ENCODE results near the gene CRYBA1. TPM values are rescaled to one million over a fixed set of nuclear protein-coding genes. Genes with fewer than 3 reads are reported as not detected.
"Not testable (repeated sequence)": the region's sequence is repeated elsewhere in the genome, so short reads cannot be mapped to it uniquely, and the experiment has no call there.

Gene CRYBA1
- total RNA-seq, 4 donors from 2014 or later, result not detected

GRCh38 chr17:29225396-29225795, 21.3 kb upstream of the CRYBA1 start:
- in situ Hi-C loops (cut with MboI; ENCODE audit: low pct_ligation_motif_present in 1 of 4, low pct_unique_long_range_greater_than_20kb in 1 of 4, low sequenced_read_pairs in 3 of 4) (loop anchor here in 1 of 4 donors (25.0 kb wide), 1 partner anchor 213 kb away; the partner anchor contains the start of gene SEZ6), intact Hi-C loops (cut with DNase I; ENCODE audit: low total_unique reads) (no loop called here)
- Histone ChIP-seq H3K27me3 (no peaks in the 10 kb centered on the region), H3K9me3 (no peaks in the 10 kb centered on the region), H3K4me1 (no peaks in the 10 kb centered on the region), H3K4me3 (no peak overlapping the region), H3K36me3 (no peaks in the 10 kb centered on the region), H3K27ac (no peak overlapping the region)
- DNase-seq, result no peak
- TF ChIP-seq EP300 (IDR thresholded peaks at IDR 0.05; ENCODE audit: low read depth), result no peak

- H3K9me3 ChIP-seq, result no peaks in the 10 kb centered on the region
- H3K4me1 ChIP-seq, result no peaks in the 10 kb centered on the region
- DNase-seq, result no peak
- 80% methylated on average over 1 of the region's 1 CpG for WGBS, 2 donors (ENCODE audit: low coverage in 1 of 2)
- H3K36me3 ChIP-seq, result no peaks in the 10 kb centered on the region
- intact Hi-C loops (cut with DNase I; ENCODE audit: low total_unique reads), result no loop called here
- TF ChIP-seq POLR2A (IDR thresholded peaks at IDR 0.05), result no peak
- TF ChIP-seq POLR2AphosphoS5 (IDR thresholded peaks at IDR 0.05), result no peak
- no peak for TF ChIP-seq EP300 (IDR thresholded peaks at IDR 0.05; ENCODE audit: low read depth)
- TF ChIP-seq CTCF (IDR thresholded peaks at IDR 0.05), result no peak
- no peak overlapping the region for H3K4me3 ChIP-seq
- H3K27me3 ChIP-seq, result no peaks in the 10 kb centered on the region
- H3K27ac ChIP-seq, result no peak overlapping the region
- in situ Hi-C loops (cut with MboI; ENCODE audit: low pct_ligation_motif_present in 1 of 4, low pct_unique_long_range_greater_than_20kb in 1 of 4, low sequenced_read_pairs in 3 of 4), result loop anchor here in 1 of 4 donors (25.0 kb wide), 1 partner anchor 221 kb away; the partner anchor contains the start of gene SEZ6
These were observed 13.4 kb upstream of the CRYBA1 start for GRCh38 chr17:29233301-29233700.

- 93 to 97% methylated on average over 5 to 7 of the region's 7 CpGs for WGBS, 2 donors (ENCODE audit: low coverage in 1 of 2)
These were observed 11.7 kb upstream of the CRYBA1 start for GRCh38 chr17:29234972-29235371.

GRCh38 chr17:29235904-29236303, 10.8 kb upstream of the CRYBA1 start:
- Histone ChIP-seq H3K27me3 (no peaks in the 10 kb centered on the region), H3K27ac (no peak overlapping the region), H3K4me3 (no peak overlapping the region), H3K9me3 (no peaks in the 10 kb centered on the region), H3K36me3 (no peaks in the 10 kb centered on the region), H3K4me1 (peaks cover 0 to 2% (median 0%) of the 10 kb centered on the region in 4 donors)
- in situ Hi-C loops (cut with MboI; ENCODE audit: low pct_ligation_motif_present in 1 of 4, low pct_unique_long_range_greater_than_20kb in 1 of 4, low sequenced_read_pairs in 3 of 4), result loop anchor here in 1 of 4 donors (25.0 kb wide), 1 partner anchor 224 kb away; the partner anchor contains the start of gene SEZ6
- no peak for DNase-seq
- TF ChIP-seq POLR2A (IDR thresholded peaks at IDR 0.05), result no peak
- TF ChIP-seq POLR2AphosphoS5 (IDR thresholded peaks at IDR 0.05), result no peak
- TF ChIP-seq EP300 (IDR thresholded peaks at IDR 0.05; ENCODE audit: low read depth), result no peak
- no peak for TF ChIP-seq CTCF (IDR thresholded peaks at IDR 0.05)
- intact Hi-C loops (cut with DNase I; ENCODE audit: low total_unique reads), result loop anchor here (5.0 kb wide), 1 partner anchor 206 kb away; no protein-coding TSS in a partner anchor
- 97 to 100% methylated on average over 1 to 3 of the region's 3 CpGs for WGBS, 2 donors (ENCODE audit: low coverage in 1 of 2)

More at GRCh38 chr17:29234972-29235371, 11.7 kb upstream of the CRYBA1 start:
- not testable (repeated sequence) for H3K4me1 ChIP-seq, H3K27ac ChIP-seq, H3K9me3 ChIP-seq, H3K36me3 ChIP-seq, H3K4me3 ChIP-seq, DNase-seq, H3K27me3 ChIP-seq
- in situ Hi-C loops (cut with MboI; ENCODE audit: low pct_ligation_motif_present in 1 of 4, low pct_unique_long_range_greater_than_20kb in 1 of 4, low sequenced_read_pairs in 3 of 4) (loop anchor here in 1 of 4 donors (25.0 kb wide), 1 partner anchor 223 kb away; the partner anchor contains the start of gene SEZ6), intact Hi-C loops (cut with DNase I; ENCODE audit: low total_unique reads) (loop anchor here (5.0 kb wide), 1 partner anchor 207 kb away; no protein-coding TSS in a partner anchor)

- WGBS, 2 donors (ENCODE audit: low coverage in 1 of 2), result 87 to 88% methylated on average over 3 of the region's 3 CpGs
- Histone ChIP-seq H3K4me1 (peaks cover 0 to 8% (median 0%) of the 10 kb centered on the region in 4 donors), H3K4me3 (no peak overlapping the region), H3K9me3 (no peaks in the 10 kb centered on the region), H3K27me3 (no peaks in the 10 kb centered on the region), H3K27ac (no peak overlapping the region), H3K36me3 (no peaks in the 10 kb centered on the region)
- in situ Hi-C loops (cut with MboI; ENCODE audit: low pct_ligation_motif_present in 1 of 4, low pct_unique_long_range_greater_than_20kb in 1 of 4, low sequenced_read_pairs in 3 of 4) (loop anchor here in 1 of 4 donors (25.0 kb wide), 1 partner anchor 225 kb away; the partner anchor contains the start of gene SEZ6), intact Hi-C loops (cut with DNase I; ENCODE audit: low total_unique reads) (loop anchor here (5.0 kb wide), 1 partner anchor 205 kb away; no protein-coding TSS in a partner anchor)
- DNase-seq, result no peak
- TF ChIP-seq POLR2AphosphoS5 (IDR thresholded peaks at IDR 0.05) (no peak), POLR2A (IDR thresholded peaks at IDR 0.05) (no peak), CTCF (IDR thresholded peaks at IDR 0.05) (no peak), EP300 (IDR thresholded peaks at IDR 0.05; ENCODE audit: low read depth) (no peak)
These were observed 9.1 kb upstream of the CRYBA1 start for GRCh38 chr17:29237476-29238132.
